Neural progenitor cell (in vitro differentiated cells): ENCODE results near the gene KPNB1. TPM values are rescaled to one million over a fixed set of nuclear protein-coding genes. Genes with fewer than 3 reads are reported as not detected.
A peak's percentile ranks its signal among the peaks of the same experiment; 100 is the strongest.

Experiments
- DNase-seq: peaks from one replicate; pipeline ENCODE4 v3.0.0-alpha.2; 2016; ENCODE audit warnings: low spot score
- H2AFZ ChIP-seq: fragments of 200-600 bp; sonication (generic); replicated peaks from 2 replicates; pipeline ENCODE4 v1.6.1; 2016; ENCODE audit warnings: antibody characterized with exemption
- H3F3A ChIP-seq: fragments of 200-600 bp; sonication (generic); 2 replicates; pipeline ENCODE4 v1.6.1; 2016; ENCODE audit warnings: antibody characterized with exemption, low read depth
- H3K27ac ChIP-seq: fragments of 200-600 bp; sonication (generic); 2 replicates; pipeline ENCODE4 v1.5.1; 2016; ENCODE audit warnings: mild to moderate bottlenecking
- H3K27me3 ChIP-seq: fragments of 200-600 bp; sonication (generic); 2 replicates; pipeline ENCODE4 v1.6.1; 2016; ENCODE audit warnings: mild to moderate bottlenecking, moderate library complexity
- H3K36me3 ChIP-seq: fragments of 200-600 bp; sonication (generic); 2 replicates; pipeline ENCODE4 v1.5.1; 2016
- H3K4me1 ChIP-seq: fragments of 200-600 bp; sonication (generic); 2 replicates; pipeline ENCODE4 v1.6.1; 2016; ENCODE audit warnings: mixed run types
- H3K4me2 ChIP-seq: fragments of 200-600 bp; sonication (generic); 2 replicates; pipeline ENCODE4 v1.6.1; 2016
- H3K4me3 ChIP-seq: fragments of 200-600 bp; sonication (generic); 2 replicates; pipeline ENCODE4 v1.5.1; 2016
- H3K79me2 ChIP-seq: fragments of 200-600 bp; sonication (generic); 2 replicates; pipeline ENCODE4 v1.6.1; 2016; ENCODE audit warnings: low read depth
- H3K9ac ChIP-seq: fragments of 200-600 bp; sonication (generic); 2 replicates; pipeline ENCODE4 v1.6.1; 2016
- H3K9me3 ChIP-seq: fragments of 200-600 bp; sonication (generic); 2 replicates; pipeline ENCODE4 v1.5.1; 2016; ENCODE audit warnings: low read depth
- H4K20me1 ChIP-seq: fragments of 200-600 bp; sonication (generic); 2 replicates; pipeline ENCODE4 v1.6.1; 2016; ENCODE audit warnings: low read depth
- H3K27ac Mint-ChIP-seq: 3 replicates; pipeline ENCODE4 v1.8.0; 2021; ENCODE audit warnings: mixed read lengths
- H3K27me3 Mint-ChIP-seq: 2 replicates; pipeline ENCODE4 v1.8.0; 2022; ENCODE audit warnings: low read depth, mild to moderate bottlenecking, inconsistent platforms, moderate library complexity, mixed read lengths; ENCODE audit not compliant: insufficient read depth
- H3K36me3 Mint-ChIP-seq: 3 replicates; pipeline ENCODE4 v1.8.0; 2021; ENCODE audit warnings: mixed read lengths
- H3K4me1 Mint-ChIP-seq: 3 replicates; pipeline ENCODE4 v1.8.0; 2021; ENCODE audit warnings: mixed read lengths
- H3K4me3 Mint-ChIP-seq: 3 replicates; pipeline ENCODE4 v1.8.0; 2021; ENCODE audit warnings: mild to moderate bottlenecking, moderate library complexity, mixed read lengths
- H3K9me3 Mint-ChIP-seq: 3 replicates; pipeline ENCODE4 v1.8.0; 2020; ENCODE audit warnings: mixed read lengths
- EZH2 ChIP-seq: fragments of 200-600 bp; sonication (generic); IDR thresholded peaks from 2 replicates; pipeline ENCODE4 v1.6.1; 2017; ENCODE audit warnings: antibody characterized with exemption, mild to moderate bottlenecking, moderate library complexity
- EZH2phosphoT487 ChIP-seq: fragments of 200-600 bp; sonication (generic); IDR thresholded peaks from 2 replicates; pipeline ENCODE4 v1.6.1; 2017; ENCODE audit warnings: antibody characterized with exemption
- total RNA-seq: library from RNA; depleted of rRNA; stranded (reverse); fragments of >200 nt; gene quantifications from 2 replicates; pipeline ENCODE4 v1.2.3, GENCODE V29; 2015; ENCODE audit warnings: low replicate concordance
- TF ChIP-seq, protein P1 (sequence below): fragments of 200-600 bp; sonication (generic); IDR thresholded peaks from 2 replicates; pipeline ENCODE4 v1.5.1; 2017; ENCODE audit warnings: antibody characterized with exemption, mild to moderate bottlenecking

KPNB1 gene
- total RNA-seq, 1 donor from 2014 or later: 543 TPM

DNA sequence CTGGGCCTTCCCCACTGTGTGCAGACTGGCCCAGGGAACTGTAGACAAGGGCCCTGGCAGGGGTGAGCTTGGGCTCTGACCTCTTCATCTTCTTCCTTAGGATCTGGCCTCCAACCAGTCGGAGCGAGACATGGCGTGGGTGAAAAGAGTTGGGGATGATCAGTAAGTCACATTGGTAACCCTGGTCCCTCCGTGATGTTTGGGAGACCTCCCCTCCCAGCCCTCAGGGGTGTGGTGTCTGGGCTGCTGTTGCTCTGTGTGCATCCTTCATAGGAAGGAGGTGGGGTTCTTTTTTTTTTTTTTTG is 49.8 kb downstream of the KPNB1 start:
- no peaks in the 10 kb centered on the region for H3K27me3 ChIP-seq
- H2AFZ ChIP-seq: no peak overlapping the region
- H3K36me3 ChIP-seq: no peaks in the 10 kb centered on the region
- TF ChIP-seq EZH2phosphoT487 (no peak), EZH2 (no peak)
- TF ChIP-seq, protein P1, sequence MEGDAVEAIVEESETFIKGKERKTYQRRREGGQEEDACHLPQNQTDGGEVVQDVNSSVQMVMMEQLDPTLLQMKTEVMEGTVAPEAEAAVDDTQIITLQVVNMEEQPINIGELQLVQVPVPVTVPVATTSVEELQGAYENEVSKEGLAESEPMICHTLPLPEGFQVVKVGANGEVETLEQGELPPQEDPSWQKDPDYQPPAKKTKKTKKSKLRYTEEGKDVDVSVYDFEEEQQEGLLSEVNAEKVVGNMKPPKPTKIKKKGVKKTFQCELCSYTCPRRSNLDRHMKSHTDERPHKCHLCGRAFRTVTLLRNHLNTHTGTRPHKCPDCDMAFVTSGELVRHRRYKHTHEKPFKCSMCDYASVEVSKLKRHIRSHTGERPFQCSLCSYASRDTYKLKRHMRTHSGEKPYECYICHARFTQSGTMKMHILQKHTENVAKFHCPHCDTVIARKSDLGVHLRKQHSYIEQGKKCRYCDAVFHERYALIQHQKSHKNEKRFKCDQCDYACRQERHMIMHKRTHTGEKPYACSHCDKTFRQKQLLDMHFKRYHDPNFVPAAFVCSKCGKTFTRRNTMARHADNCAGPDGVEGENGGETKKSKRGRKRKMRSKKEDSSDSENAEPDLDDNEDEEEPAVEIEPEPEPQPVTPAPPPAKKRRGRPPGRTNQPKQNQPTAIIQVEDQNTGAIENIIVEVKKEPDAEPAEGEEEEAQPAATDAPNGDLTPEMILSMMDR: no peak
- peaks cover 21% of the 10 kb centered on the region for H3K4me1 ChIP-seq
- no peak overlapping the region for H3K9ac ChIP-seq
- no peak overlapping the region for H3K27ac Mint-ChIP-seq
- peaks cover 24% of the 10 kb centered on the region for H4K20me1 ChIP-seq
- H3K4me1 Mint-ChIP-seq: peaks cover 28% of the 10 kb centered on the region
- H3F3A ChIP-seq: no peaks in the 10 kb centered on the region
- H3K9me3 ChIP-seq: no peaks in the 10 kb centered on the region
- no peaks in the 10 kb centered on the region for H3K79me2 ChIP-seq
- H3K27me3 Mint-ChIP-seq: peaks cover 11% of the 10 kb centered on the region
- no peak overlapping the region for H3K4me2 ChIP-seq
- H3K4me3 ChIP-seq: no peak overlapping the region
- DNase-seq: no peak
- no peaks in the 10 kb centered on the region for H3K36me3 Mint-ChIP-seq
- H3K4me3 Mint-ChIP-seq: no peak overlapping the region
- H3K9me3 Mint-ChIP-seq: no peaks in the 10 kb centered on the region
- no peak overlapping the region for H3K27ac ChIP-seq

DNA sequence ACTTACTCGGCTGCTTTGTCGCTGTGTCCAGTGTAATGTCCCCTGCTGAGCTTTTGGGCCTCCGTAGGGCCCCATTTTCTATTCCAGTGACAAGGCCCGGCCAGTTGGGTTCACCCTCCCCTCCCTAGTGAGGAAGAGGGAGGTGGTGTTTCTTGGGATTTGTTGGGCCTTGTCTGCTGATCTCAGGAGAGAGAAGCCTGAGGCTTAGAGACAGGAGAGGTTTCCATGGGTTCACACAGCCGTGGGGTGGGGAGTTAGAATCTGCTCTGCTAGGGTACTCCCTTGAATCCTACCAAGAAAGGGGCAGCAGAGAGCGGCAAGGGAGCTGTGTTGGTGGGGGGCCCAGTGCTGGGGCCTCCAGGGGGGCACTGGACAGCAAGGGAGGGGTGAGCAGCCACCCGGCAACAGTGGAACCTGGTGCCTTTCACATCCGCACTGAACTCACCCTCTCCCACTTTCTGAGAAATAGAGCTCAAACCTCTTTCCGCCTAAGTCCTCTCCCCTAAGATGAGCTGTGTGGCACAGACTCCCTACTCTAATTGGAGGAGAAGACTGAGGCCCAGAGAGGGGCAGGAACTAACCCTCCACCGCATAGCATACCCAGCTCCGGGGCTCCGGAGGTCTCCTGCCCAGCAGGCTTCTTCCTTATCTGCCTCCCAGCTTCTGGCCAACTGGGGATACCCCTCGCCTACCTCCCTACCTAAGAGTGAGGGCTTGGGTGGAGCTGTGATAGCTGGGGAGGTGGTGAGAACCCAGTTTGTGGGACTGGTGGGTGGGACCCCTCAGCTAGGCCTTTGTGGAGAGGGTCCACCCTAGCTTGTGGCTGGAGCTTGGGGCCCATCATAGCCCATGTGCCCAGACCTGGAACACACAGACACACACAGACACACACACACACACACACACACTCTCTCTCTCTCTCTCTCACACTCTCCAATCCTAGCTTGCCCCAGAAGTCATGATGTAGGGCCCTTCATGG is 51.0 kb downstream of the KPNB1 start:
- H3K27ac ChIP-seq: peak overlapping the region; percentile 37
- no peak overlapping the region for H3K4me3 Mint-ChIP-seq
- peaks cover 29% of the 10 kb centered on the region for H3K4me1 Mint-ChIP-seq
- H3K36me3 ChIP-seq: no peaks in the 10 kb centered on the region
- no peaks in the 10 kb centered on the region for H3F3A ChIP-seq
- no peak overlapping the region for H3K4me2 ChIP-seq
- DNase-seq: peak; percentile 19
- H3K4me3 ChIP-seq: no peak overlapping the region
- H3K4me1 ChIP-seq: peaks cover 21% of the 10 kb centered on the region
- peak overlapping the region; percentile 76 for H3K27ac Mint-ChIP-seq
- H3K9me3 Mint-ChIP-seq: no peaks in the 10 kb centered on the region
- no peak overlapping the region for H3K9ac ChIP-seq
- H3K79me2 ChIP-seq: no peaks in the 10 kb centered on the region
- no peaks in the 10 kb centered on the region for H3K27me3 ChIP-seq
- no peaks in the 10 kb centered on the region for H3K36me3 Mint-ChIP-seq
- TF ChIP-seq EZH2phosphoT487: no peak
- TF ChIP-seq, protein P1: no peak
- H2AFZ ChIP-seq: no peak overlapping the region
- peaks cover 20% of the 10 kb centered on the region for H4K20me1 ChIP-seq
- peaks cover 8% of the 10 kb centered on the region for H3K27me3 Mint-ChIP-seq
- no peaks in the 10 kb centered on the region for H3K9me3 ChIP-seq

DNA sequence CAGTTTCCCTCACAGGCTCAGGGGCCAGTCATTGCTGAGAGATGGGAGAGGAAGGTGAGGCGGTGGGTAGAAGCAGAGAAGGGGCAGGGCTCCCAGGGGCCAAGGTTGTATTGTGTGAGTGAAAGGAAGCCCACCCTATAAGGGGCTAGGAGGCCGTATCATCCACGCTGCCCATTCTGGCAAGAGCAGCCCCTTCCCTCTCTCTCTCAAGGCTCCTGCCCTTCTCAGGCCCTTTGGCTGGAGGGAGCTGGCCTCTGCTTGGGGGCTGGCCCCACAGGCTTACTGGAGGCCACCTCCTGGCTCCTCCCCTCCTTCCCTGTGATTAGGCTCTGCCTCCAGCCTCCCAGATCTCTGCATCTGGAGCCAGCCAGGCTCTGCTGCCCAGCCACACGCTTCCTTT is 51.9 kb downstream of the KPNB1 start:
- H3K27me3 Mint-ChIP-seq: peaks cover 2% of the 10 kb centered on the region
- H3K4me1 Mint-ChIP-seq: peaks cover 31% of the 10 kb centered on the region
- Histone ChIP-seq H3K79me2 (no peaks in the 10 kb centered on the region), H3K27ac (no peak overlapping the region), H2AFZ (no peak overlapping the region), H3K4me3 (no peak overlapping the region), H3K4me2 (peak overlapping the region; percentile 45), H3K4me1 (peaks cover 25% of the 10 kb centered on the region), H4K20me1 (peaks cover 11% of the 10 kb centered on the region), H3K9ac (no peak overlapping the region), H3K36me3 (no peaks in the 10 kb centered on the region), H3K9me3 (no peaks in the 10 kb centered on the region), H3F3A (no peaks in the 10 kb centered on the region), H3K27me3 (no peaks in the 10 kb centered on the region)
- H3K9me3 Mint-ChIP-seq: no peaks in the 10 kb centered on the region
- no peak overlapping the region for H3K4me3 Mint-ChIP-seq
- peak overlapping the region; percentile 40 for H3K27ac Mint-ChIP-seq
- DNase-seq: peak; percentile 88
- TF ChIP-seq, protein P1: no peak
- no peak for TF ChIP-seq EZH2
- TF ChIP-seq EZH2phosphoT487: no peak
- no peaks in the 10 kb centered on the region for H3K36me3 Mint-ChIP-seq
